GM12801 (cell line): ENCODE data around the gene ITGA1.

Source experiments
- TF ChIP-seq, protein P1 (sequence below): IDR thresholded peaks from one replicate; pipeline ENCODE4 v1.5.1; 2011; ENCODE audit warnings: control low read depth; ENCODE audit not compliant: insufficient read length; ENCODE audit errors: extremely low read depth

Gene ITGA1

DNA sequence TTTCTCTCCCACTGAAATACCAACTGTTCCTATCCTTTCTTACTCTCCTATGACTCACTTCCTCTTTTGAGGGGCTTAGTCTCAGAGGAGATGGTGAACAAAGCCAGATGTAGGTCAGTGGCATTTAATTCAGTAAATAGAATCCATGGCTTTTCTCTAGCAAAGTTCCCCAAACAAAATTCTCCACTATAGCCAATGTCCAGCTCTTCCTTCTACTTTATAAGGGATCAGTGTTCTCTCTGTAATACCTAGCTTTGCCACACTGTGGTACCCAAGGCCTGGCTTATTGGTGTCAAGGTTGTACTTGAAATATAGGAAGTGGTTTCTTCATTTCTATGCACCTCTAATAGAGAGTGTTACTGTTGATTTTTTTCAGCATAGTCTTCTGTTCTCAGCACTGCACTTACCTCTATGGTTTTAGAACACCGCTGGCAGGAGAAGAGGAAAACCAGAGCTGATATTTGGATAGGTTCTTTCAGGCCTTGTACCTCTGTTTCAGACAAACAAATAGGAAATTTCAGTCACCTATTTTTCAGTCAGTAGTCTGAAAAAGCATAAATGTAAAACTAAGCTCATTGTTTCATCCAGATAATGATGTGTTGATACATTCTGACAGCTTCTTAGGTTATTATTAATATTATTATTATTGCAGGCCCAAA lies 160.8 kb downstream of the ITGA1 start:
- TF ChIP-seq, protein P1, sequence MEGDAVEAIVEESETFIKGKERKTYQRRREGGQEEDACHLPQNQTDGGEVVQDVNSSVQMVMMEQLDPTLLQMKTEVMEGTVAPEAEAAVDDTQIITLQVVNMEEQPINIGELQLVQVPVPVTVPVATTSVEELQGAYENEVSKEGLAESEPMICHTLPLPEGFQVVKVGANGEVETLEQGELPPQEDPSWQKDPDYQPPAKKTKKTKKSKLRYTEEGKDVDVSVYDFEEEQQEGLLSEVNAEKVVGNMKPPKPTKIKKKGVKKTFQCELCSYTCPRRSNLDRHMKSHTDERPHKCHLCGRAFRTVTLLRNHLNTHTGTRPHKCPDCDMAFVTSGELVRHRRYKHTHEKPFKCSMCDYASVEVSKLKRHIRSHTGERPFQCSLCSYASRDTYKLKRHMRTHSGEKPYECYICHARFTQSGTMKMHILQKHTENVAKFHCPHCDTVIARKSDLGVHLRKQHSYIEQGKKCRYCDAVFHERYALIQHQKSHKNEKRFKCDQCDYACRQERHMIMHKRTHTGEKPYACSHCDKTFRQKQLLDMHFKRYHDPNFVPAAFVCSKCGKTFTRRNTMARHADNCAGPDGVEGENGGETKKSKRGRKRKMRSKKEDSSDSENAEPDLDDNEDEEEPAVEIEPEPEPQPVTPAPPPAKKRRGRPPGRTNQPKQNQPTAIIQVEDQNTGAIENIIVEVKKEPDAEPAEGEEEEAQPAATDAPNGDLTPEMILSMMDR = no peak

DNA sequence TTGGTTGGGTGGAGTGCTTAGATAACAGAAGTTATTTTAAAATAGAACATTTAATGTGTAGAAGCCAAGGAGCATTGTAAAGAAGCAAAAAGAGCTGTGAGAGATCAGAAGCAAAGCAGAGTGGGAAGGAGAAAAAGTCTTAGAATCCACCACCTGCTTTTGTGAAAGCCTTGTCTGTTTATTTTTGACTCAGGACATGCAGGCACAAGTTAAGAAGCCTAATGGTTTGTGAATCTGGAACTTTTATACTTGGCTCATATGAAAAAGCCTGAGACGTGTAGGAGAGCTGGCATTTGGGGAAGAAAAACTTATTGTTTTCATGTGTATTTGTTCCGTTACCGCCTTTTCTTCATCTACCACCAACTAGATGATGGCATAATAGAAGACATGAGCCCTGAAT lies 163.0 kb downstream of the ITGA1 start:
- TF ChIP-seq, protein P1 = no peak

DNA sequence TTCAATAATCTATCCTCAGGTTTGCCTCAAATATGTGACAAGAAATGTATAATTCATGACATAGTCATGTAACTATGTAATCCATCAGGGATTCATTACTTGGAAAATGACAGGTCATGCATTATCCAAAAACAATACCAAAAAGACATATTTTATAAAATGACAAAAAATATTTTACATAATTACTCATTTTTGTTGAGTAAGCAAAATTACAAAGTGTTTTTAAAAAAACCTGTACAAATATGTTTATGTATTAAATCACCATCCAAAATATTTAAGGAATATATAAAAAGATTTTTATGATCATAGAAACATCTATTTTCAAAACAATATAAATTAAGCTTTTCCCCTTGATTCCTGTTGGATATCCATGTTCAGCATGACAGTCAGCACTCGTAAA lies 164.8 kb downstream of the ITGA1 start:
- TF ChIP-seq, protein P1 = no peak

DNA sequence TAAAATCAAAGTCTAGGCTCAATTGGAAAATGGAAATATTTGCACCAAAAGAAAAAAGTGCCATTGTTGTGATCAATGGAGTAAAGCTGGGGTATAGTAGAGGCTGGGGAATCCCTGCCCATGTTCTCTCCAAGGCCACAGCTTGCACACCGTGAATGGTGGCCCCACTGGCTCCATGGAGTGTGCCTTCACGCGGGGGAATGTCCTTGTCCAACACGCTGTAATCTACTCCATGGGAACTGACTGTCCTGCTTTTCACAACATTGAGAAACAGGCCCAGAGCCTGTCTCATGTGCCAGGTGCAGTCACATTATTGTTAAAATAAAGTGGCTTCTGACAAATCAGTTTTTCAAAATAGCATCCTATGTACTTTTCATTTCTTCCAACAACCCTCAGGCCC lies 168.3 kb downstream of the ITGA1 start:
- TF ChIP-seq, protein P1 = no peak

DNA sequence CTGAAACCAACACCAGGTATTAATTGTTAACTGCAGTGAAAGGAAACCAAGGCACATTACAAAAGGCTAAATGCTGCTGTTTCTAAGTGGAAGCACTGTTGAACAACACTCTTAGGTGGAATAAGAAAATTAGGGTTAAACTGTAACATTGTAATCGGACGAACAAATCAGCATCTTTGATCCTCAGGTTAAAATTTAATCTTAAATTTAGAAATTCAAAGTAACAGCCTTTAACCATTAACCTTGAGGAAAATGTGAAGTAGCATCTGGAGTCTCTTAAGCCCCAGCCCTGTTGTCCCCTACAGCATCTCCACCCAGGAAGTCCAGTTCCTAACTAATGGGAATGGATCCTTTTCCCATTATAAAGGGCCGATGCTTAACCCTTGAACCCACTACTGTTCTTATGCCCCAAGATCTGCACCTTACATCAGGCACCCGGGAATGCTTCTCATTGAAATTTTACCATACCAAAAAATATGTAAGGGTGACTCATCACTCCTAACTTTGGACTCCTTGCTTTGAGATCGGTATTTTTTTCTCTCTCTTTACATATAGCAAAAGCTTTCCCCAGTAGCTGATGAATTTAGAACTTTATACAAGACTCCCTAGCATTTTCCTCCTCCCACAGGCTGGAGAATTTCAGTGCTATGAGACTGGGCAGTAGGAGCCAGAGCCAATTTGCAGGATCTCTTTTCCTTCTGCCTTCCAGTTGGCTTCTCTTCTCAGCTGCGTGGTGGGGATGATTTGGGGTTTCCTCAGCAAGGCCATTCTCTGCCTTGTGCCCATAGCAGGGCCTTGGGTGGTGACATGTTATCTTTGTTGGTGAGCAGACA lies 169.4 kb downstream of the ITGA1 start:
- TF ChIP-seq, protein P1 = no peak

DNA sequence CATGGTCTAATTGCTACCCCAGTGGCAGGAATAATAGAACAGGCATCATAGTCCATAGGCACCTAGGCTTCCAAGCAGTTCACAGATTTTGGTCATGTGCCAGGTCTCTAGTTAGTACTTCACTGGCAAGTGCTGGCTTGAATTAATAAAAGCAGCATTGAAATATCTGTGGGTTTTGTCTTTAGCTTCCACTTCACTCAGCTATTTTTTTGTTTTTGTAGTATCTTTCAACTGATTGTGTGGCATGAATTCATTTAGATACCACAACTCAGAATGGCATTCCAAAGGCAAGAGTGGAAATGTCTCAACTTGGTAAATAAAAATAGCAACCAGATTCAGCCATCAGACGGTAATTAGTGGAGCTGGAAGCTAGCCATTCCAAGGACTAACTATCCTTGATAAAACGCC lies 173.6 kb downstream of the ITGA1 start:
- TF ChIP-seq, protein P1 = no peak

DNA sequence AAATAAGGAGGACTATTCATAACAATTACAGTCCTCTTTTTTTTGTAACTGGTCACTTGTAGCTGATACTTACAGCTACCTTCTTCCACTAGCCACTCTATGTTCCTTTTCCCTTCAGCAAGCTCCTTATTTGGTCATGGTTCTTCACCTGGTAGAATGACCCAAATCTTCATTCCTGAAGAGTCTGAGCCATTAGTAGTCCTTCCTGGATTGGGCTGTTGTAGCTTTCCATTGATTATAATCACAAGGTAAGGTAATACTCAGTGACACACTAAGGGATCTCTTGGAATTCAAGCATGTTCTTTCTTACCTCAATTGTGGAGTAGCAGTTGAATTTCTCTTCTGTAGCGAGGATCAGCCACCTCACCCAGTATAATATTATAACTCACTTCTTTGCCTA lies 175.9 kb downstream of the ITGA1 start:
- TF ChIP-seq, protein P1 = no peak
